Kidney glomerular epithelial cell (primary cell): Measurements from ENCODE around the gene RCBTB1.
"Not testable (repeated sequence)": the region's sequence is repeated elsewhere in the genome, so short reads cannot be mapped to it uniquely, and the experiment has no call there.

Source experiments
- DNase-seq: peaks from one replicate; lab custom pipeline; 2025; lab: John Stamatoyannopoulos, UW

Gene RCBTB1

DNA sequence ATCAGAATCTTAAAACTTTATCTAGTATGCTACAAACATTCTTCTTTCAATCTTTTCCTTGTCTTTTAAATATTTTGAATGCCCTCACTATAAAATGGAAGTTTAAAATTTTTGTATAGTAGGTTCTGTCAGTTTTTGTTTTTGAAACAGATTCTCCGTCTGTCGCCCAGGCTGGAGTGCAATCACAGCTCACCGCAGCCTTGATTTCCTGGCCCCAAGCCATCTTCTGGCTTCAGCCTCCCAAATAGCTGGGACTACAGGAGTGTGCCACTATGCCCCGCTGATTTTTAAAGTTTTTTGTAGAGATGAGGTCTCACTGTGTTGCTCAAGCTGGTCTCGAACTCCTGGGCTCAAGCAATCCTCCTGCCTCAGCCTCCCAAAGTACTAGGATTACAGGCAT lies 68.9 kb downstream of the RCBTB1 start:
- DNase-seq: no peak

DNA sequence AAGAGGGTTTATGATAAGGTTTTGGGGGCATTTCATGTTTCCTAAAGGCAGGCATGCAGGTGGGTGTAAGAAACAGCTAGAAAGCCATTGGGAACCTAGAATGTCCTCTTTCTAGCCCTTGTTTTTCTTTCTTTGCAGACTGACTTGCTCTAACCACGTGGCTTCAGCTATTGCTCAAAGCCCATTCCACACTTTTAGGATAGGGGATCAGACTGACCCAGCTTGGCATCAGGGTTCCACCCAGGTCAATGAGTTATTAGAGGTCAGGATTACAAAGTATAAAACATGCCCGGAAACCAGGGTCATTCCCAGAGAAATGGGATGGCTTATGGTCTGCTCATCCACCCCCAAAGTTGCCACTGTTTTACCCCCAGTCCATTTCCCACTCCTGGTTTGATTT lies 72.8 kb downstream of the RCBTB1 start:
- DNase-seq: no peak

- no peak for DNase-seq
Observed at GRCh38 chr13:49503951-49504350, 81.4 kb downstream of the RCBTB1 start.

- no peak for DNase-seq
Observed at GRCh38 chr13:49502954-49503353, 82.4 kb downstream of the RCBTB1 start.

- DNase-seq: no peak
Observed at GRCh38 chr13:49499889-49500660, 85.3 kb downstream of the RCBTB1 start.

DNA sequence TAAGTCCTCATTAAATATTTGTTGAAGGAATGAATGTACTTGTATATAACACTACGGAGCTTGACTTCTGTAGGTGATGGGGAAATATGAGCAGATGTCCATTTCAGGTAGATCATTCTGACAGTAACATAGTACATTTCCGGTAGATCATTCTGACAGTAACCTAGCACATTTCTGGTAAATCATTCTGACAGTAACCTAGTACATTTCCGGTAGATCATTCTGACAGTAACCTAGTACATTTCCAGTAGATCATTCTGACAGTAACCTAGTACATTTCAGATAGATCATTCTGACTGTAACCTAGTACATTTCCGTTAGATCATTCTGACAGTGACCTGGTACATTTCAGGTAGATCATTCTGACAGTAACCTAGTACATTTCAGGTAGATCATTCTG lies 87.2 kb downstream of the RCBTB1 start:
- no peak for DNase-seq

- no peak for DNase-seq
Observed at GRCh38 chr13:49497272-49497671, 88.1 kb downstream of the RCBTB1 start.

DNA sequence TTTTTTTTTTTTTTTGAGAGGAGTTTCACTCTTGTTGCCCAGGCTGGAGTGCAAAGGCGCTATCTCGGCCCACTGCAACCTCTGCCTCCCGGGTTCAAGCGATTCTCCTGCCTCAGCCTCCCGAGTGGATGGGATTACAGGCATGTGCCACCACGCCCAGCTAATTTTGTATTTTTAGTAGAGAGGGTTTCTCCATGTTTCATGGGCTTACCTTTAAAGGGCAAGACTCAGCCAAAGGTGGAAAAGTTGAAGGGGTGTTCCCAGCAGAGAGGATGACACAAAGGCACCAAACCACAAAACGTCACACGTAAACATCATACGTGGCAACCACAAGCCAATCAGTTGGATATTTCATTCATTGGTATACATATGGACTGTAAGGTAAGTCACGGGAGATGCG lies 88.5 kb downstream of the RCBTB1 start:
- DNase-seq: not testable (repeated sequence)

- DNase-seq: peak; percentile 25
Observed at GRCh38 chr13:49495783-49496762, 89.3 kb downstream of the RCBTB1 start, which contains the start of gene PHF11. Gene PHF11, plus strand, starts transcription at chr13:49495953. Its CDS starts 49 bp downstream, at chr13:49496002.

DNA sequence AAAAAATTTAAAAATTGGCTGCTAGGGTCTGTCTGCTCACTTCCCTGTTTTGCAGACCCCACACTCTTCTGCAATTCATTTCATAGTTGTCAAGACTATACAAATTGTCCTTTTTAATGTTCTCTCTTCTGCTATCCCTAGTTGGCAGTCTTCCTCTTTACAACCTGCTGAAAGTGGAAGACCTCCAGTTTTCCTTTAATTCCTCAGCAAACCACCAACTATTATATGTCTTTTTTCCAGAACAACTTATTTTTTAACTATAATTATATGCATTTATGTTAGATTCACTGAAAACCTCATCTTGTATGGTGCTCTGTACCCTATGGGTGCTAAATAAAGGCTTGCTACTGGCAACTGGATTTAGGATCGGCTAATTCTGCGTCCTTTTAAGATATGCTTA lies 90.7 kb downstream of the RCBTB1 start:
- DNase-seq: no peak

DNA sequence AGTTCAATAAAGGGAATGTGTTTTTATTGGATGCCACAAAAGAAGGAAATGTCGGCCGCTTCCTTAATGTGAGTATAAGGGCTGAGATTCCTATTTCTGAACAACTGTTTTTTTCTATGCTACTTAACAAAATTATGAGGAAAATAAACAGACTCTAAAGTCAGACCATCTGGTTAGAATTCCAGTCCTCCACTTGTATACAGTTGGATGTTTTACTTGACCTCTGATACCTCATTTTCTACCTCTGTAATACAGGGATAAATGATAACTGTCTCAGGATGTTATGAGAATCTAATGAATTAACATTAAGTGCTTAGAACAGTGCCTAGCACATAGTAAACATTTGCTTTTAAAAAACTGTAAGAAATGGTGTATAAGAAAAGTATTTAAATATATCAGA lies 96.8 kb downstream of the RCBTB1 start:
- no peak for DNase-seq
